IMR-90 (cell line): ENCODE data around the gene NELL2. TPM values are rescaled to one million over a fixed set of nuclear protein-coding genes. Genes with fewer than 3 reads are reported as not detected.

Experiments used
- ATAC-seq: fragments of 200-7000 bp; cut with Tn5 transposase; 2 replicates; pipeline ENCODE4 v1.9.1; 2020; ENCODE audit warnings: low read depth, mild to moderate bottlenecking, moderate library complexity
- BruUV-seq: library from RNA; stranded (reverse); fragments of 400-500 nt; replicated peaks from 2 replicates; lab custom pipeline; 2021; lab: Mats Ljungman, UMichigan
- CTCF ChIA-PET: fragments of 300-600 bp; formaldehyde crosslinking; extraction: SDS; loops from one replicate; lab custom pipeline; 2021; ENCODE audit warnings: antibody characterized with exemption; lab: Yijun Ruan, JAX
- POLR2A ChIA-PET: fragments of 300-600 bp; sonication (Branson Sonifier 250); formaldehyde crosslinking; loops from one replicate; lab custom pipeline; 2022; ENCODE audit warnings: antibody characterized with exemption; ENCODE audit not compliant: unreplicated experiment; lab: Charles Lee
- DNase-seq: peaks from one replicate; pipeline ENCODE4 v3.0.0; 2013
- H2AFZ ChIP-seq: replicated peaks from 2 replicates; pipeline ENCODE3; 2013; ENCODE audit warnings: low read length, mild to moderate bottlenecking; ENCODE audit not compliant: poor library complexity
- H2AK5ac ChIP-seq: 2 replicates; pipeline ENCODE4 v1.6.1; 2013; ENCODE audit warnings: low read depth, low read length, inconsistent platforms
- H2AK9ac ChIP-seq: replicated peaks from 2 replicates; pipeline ENCODE3; 2013; ENCODE audit warnings: mild to moderate bottlenecking, low read depth, low read length, moderate library complexity; ENCODE audit not compliant: poor library complexity
- H2BK120ac ChIP-seq: 2 replicates; pipeline ENCODE4 v1.6.1; 2013; ENCODE audit warnings: low read depth, low read length, inconsistent platforms
- H2BK15ac ChIP-seq: 3 replicates; pipeline ENCODE4 v1.6.1; 2013; ENCODE audit warnings: low read depth, low read length, inconsistent platforms
- H2BK20ac ChIP-seq: 2 replicates; pipeline ENCODE4 v1.6.1; 2013; ENCODE audit warnings: low read depth, mild to moderate bottlenecking, inconsistent platforms, low read length, moderate library complexity
- H2BK5ac ChIP-seq: 2 replicates; pipeline ENCODE4 v1.6.1; 2013; ENCODE audit warnings: mild to moderate bottlenecking, low read depth, low read length, inconsistent platforms; ENCODE audit not compliant: poor library complexity, severe bottlenecking
- H3K14ac ChIP-seq: replicated peaks from 2 replicates; pipeline ENCODE4 v1.6.1; 2013; ENCODE audit warnings: low read depth, low read length, inconsistent platforms
- H3K18ac ChIP-seq: 2 replicates; pipeline ENCODE4 v1.6.1; 2013; ENCODE audit warnings: low read depth, low read length, control low read depth
- H3K23ac ChIP-seq: 2 replicates; pipeline ENCODE4 v1.6.1; 2013; ENCODE audit warnings: low read depth, low read length, inconsistent platforms
- H3K27ac ChIP-seq: 2 replicates; pipeline ENCODE4 v1.5.1; 2013; ENCODE audit warnings: mild to moderate bottlenecking, control low read depth, low read length; ENCODE audit not compliant: insufficient read depth
- H3K27me3 ChIP-seq: 2 replicates; pipeline ENCODE4 v1.6.1; 2013; ENCODE audit warnings: low read length; ENCODE audit not compliant: control insufficient read depth, insufficient read depth
- H3K36me3 ChIP-seq: 2 replicates; pipeline ENCODE4 v1.6.1; 2013; ENCODE audit warnings: low read length, mixed read lengths; ENCODE audit not compliant: control insufficient read depth, insufficient read depth
- H3K4ac ChIP-seq: 2 replicates; pipeline ENCODE4 v1.6.1; 2013; ENCODE audit warnings: low read depth, low read length, inconsistent platforms
- H3K4me1 ChIP-seq: 2 replicates; pipeline ENCODE4 v1.6.1; 2013; ENCODE audit warnings: low read length, mixed read lengths; ENCODE audit not compliant: control insufficient read depth, insufficient read depth
- H3K4me2 ChIP-seq: 2 replicates; pipeline ENCODE4 v1.6.1; 2013; ENCODE audit warnings: low read depth, mild to moderate bottlenecking, control low read depth, low read length, moderate library complexity
- H3K4me3 ChIP-seq: 2 replicates; pipeline ENCODE4 v1.5.1; 2013; ENCODE audit warnings: low read depth, mild to moderate bottlenecking, control low read depth, low read length, moderate library complexity; ENCODE audit not compliant: insufficient read depth
- H3K56ac ChIP-seq: 2 replicates; pipeline ENCODE4 v1.6.1; 2013; ENCODE audit warnings: low read length, inconsistent platforms; ENCODE audit not compliant: insufficient read depth; ENCODE audit errors: extremely low read depth
- H3K79me1 ChIP-seq, 2 experiments: 2 replicates each; pipeline ENCODE4 v1.6.1; 2013; ENCODE audit warnings: low read length in 2 of 2, inconsistent platforms in 1 of 2, low read depth in 1 of 2
- H3K9ac ChIP-seq: 2 replicates; pipeline ENCODE4 v1.6.1; 2013; ENCODE audit warnings: low read depth, low read length, control low read depth
- H3K9me1 ChIP-seq: 2 replicates; pipeline ENCODE4 v1.6.1; 2013; ENCODE audit warnings: low read length, inconsistent platforms; ENCODE audit not compliant: insufficient read depth
- H3K9me3 ChIP-seq: 2 replicates; pipeline ENCODE4 v1.6.1; 2013; ENCODE audit warnings: low read length; ENCODE audit not compliant: control insufficient read depth, insufficient read depth
- H4K20me1 ChIP-seq: 2 replicates; pipeline ENCODE4 v1.6.1; 2013; ENCODE audit warnings: low read length, inconsistent platforms; ENCODE audit not compliant: insufficient read depth
- H4K5ac ChIP-seq: 2 replicates; pipeline ENCODE4 v1.6.1; 2013; ENCODE audit warnings: mild to moderate bottlenecking, low read depth, low read length, control low read depth
- H4K8ac ChIP-seq, 2 experiments: 2 replicates each; pipeline ENCODE4 v1.6.1; 2013; ENCODE audit warnings: low read depth in 2 of 2, low read length in 2 of 2, control low read depth in 1 of 2, inconsistent platforms in 1 of 2
- H4K91ac ChIP-seq: 2 replicates; pipeline ENCODE4 v1.6.1; 2013; ENCODE audit warnings: low read depth, low read length, inconsistent platforms; ENCODE audit not compliant: insufficient read depth
- BHLHE40 ChIP-seq: fragments of 150-350 bp; IDR thresholded peaks from 2 replicates; pipeline ENCODE4 v1.6.1; 2016; ENCODE audit warnings: mild to moderate bottlenecking, low read depth, low read length
- CEBPB ChIP-seq: IDR thresholded peaks from 2 replicates; pipeline ENCODE4 v1.6.1; 2012; ENCODE audit warnings: low read depth, low read length, improper control_type of control experiment
- CHD1 ChIP-seq: IDR thresholded peaks from 2 replicates; pipeline ENCODE4 v1.6.1; 2012; ENCODE audit warnings: low read depth, low read length, improper control_type of control experiment
- CTCF ChIP-seq: conservative IDR thresholded peaks from 2 replicates; pipeline ENCODE4 v1.5.1; 2012; ENCODE audit warnings: mild to moderate bottlenecking, low read depth, low read length, improper control_type of control experiment
- ELK1 ChIP-seq: fragments of 150-350 bp; IDR thresholded peaks from 2 replicates; pipeline ENCODE4 v1.6.1; 2016; ENCODE audit warnings: low read depth, mild to moderate bottlenecking, low read length, moderate library complexity, borderline replicate concordance
- FOS ChIP-seq: fragments of 150-350 bp; IDR thresholded peaks from 2 replicates; pipeline ENCODE4 v1.6.1; 2016; ENCODE audit warnings: low read depth, low read length
- MAFK ChIP-seq: IDR thresholded peaks from 2 replicates; pipeline ENCODE4 v1.6.1; 2012; ENCODE audit warnings: low read depth, low read length, improper control_type of control experiment
- MAZ ChIP-seq: IDR thresholded peaks from 2 replicates; pipeline ENCODE4 v1.6.1; 2012; ENCODE audit warnings: low read depth, mild to moderate bottlenecking, low read length, improper control_type of control experiment, moderate library complexity, borderline replicate concordance
- MXI1 ChIP-seq: IDR thresholded peaks from 2 replicates; pipeline ENCODE4 v1.6.1; 2012; ENCODE audit warnings: low read depth, mild to moderate bottlenecking, low read length, moderate library complexity, borderline replicate concordance
- NFE2L2 ChIP-seq: fragments of 150-350 bp; IDR thresholded peaks from 2 replicates; pipeline ENCODE4 v1.6.1; 2016; ENCODE audit warnings: low read depth, mild to moderate bottlenecking, low read length
- POLR2A ChIP-seq: IDR thresholded peaks from 2 replicates; pipeline ENCODE4 v1.6.1; 2012; ENCODE audit warnings: mild to moderate bottlenecking, low read depth, low read length
- RAD21 ChIP-seq: IDR thresholded peaks from 2 replicates; pipeline ENCODE4 v1.6.1; 2012; ENCODE audit warnings: low read length, improper control_type of control experiment
- RCOR1 ChIP-seq: IDR thresholded peaks from 2 replicates; pipeline ENCODE4 v1.6.1; 2012; ENCODE audit warnings: mild to moderate bottlenecking, low read length, improper control_type of control experiment; ENCODE audit not compliant: insufficient replicate concordance
- RFX5 ChIP-seq: IDR thresholded peaks from 2 replicates; pipeline ENCODE4 v1.8.0; 2012; ENCODE audit warnings: low read depth, mild to moderate bottlenecking, low read length, moderate library complexity
- SMC3 ChIP-seq: fragments of 150-350 bp; IDR thresholded peaks from 2 replicates; pipeline ENCODE4 v1.6.1; 2016; ENCODE audit warnings: low read depth, mild to moderate bottlenecking, antibody characterized with exemption, low read length, moderate library complexity
- USF2 ChIP-seq: fragments of 150-350 bp; IDR thresholded peaks from 2 replicates; pipeline ENCODE4 v1.6.1; 2017; ENCODE audit warnings: mild to moderate bottlenecking, antibody characterized with exemption, low read length, low read depth
- WGBS, 2 experiments: methylation state at CpG; one replicate each; pipeline versions ENCODE4 v1.1.5 to v1.1.7; 2013; ENCODE audit warnings: missing lambda C conversion rate in 2 of 2; ENCODE audit not compliant: insufficient read length in 1 of 2; ENCODE audit errors: extremely low coverage in 2 of 2; 5-methylcytosine and 5-hydroxymethylcytosine counted together
- dilution Hi-C: fragments of 300-500 bp; cut with HindIII; formaldehyde crosslinking; loops from one replicate; pipeline ENCODE4 v1.14.3; 2018; ENCODE audit warnings: low sequenced_read_pairs; ENCODE audit not compliant: unreplicated experiment
- in situ Hi-C: fragments of 300-500 bp; cut with MboI; formaldehyde crosslinking; loops from 3 replicates; pipeline ENCODE4 v1.14.3; 2019; ENCODE audit warnings: low sequenced_read_pairs, inconsistent platforms, mixed read lengths
- intact Hi-C: fragments of 100-400 bp; cut with micrococcal nuclease; formaldehyde crosslinking; loops from 2 replicates; pipeline ENCODE4 v1.10.0; 2022
- polyA plus RNA-seq, 3 experiments: library from polyadenylated mRNA; depleted of rRNA; stranded (reverse); fragments of >200 nt; gene quantifications; 2 replicates each; pipeline ENCODE4 v1.2.3, GENCODE V29; 2012; ENCODE audit warnings: low replicate concordance in 1 of 3
- total RNA-seq: library from RNA; depleted of rRNA; stranded (reverse); fragments of >200 nt; gene quantifications from 2 replicates; pipeline ENCODE4 v1.2.3, GENCODE V29; 2012

Gene NELL2
- total and polyA plus RNA-seq, 2 of the 4 experiments (the other 2 are of a cell fraction): 0.18 to 0.26 TPM

GRCh38 chr12:44709166-44709565 is 166.9 kb downstream of the NELL2 start:
- Histone ChIP-seq H3K18ac (no peak overlapping the region), H3K9ac (no peak overlapping the region), H4K91ac (no peak overlapping the region), H2BK120ac (no peak overlapping the region), H3K79me1 (no peaks in the 10 kb centered on the region), H3K27me3 (no peaks in the 10 kb centered on the region), H3K36me3 (no peaks in the 10 kb centered on the region), H2BK20ac (no peak overlapping the region), H3K9me1 (no peaks in the 10 kb centered on the region), H4K8ac (no peak overlapping the region), H2AK9ac (no peak overlapping the region), H3K4ac (no peak overlapping the region), H3K4me2 (no peak overlapping the region), H3K4me3 (no peak overlapping the region), H4K20me1 (no peaks in the 10 kb centered on the region), H3K4me1 (no peaks in the 10 kb centered on the region), H3K14ac (no peak overlapping the region), H2AK5ac (no peak overlapping the region), H3K9me3 (no peaks in the 10 kb centered on the region), H3K56ac (no peak overlapping the region), H2BK15ac (no peak overlapping the region), H4K5ac (no peak overlapping the region), H2AFZ (no peak overlapping the region), H3K23ac (no peak overlapping the region), H3K27ac (no peak overlapping the region), H2BK5ac (no peak overlapping the region)
- ATAC-seq (no peak), DNase-seq (no peak)
- ChIA-PET POLR2A (no interaction called here), CTCF (no interaction called here)
- no CpG with 5 or more reads among the region's 2 CpGs for WGBS, 2 experiments
- TF ChIP-seq SMC3 (no peak), POLR2A (no peak), NFE2L2 (no peak), CHD1 (no peak), RCOR1 (no peak), RAD21 (no peak), MAZ (no peak), BHLHE40 (no peak), CEBPB (no peak), RFX5 (no peak), MXI1 (no peak), MAFK (no peak), FOS (no peak), CTCF (no peak), USF2 (no peak), ELK1 (no peak)
- dilution Hi-C loops: no loop called here
- intact Hi-C loops: no loop called here
- BruUV-seq: no TSS peak
- in situ Hi-C loops: no loop called here
